ENCODE measurements around the gene SLC37A2.
"Not testable (repeated sequence)": the region's sequence is repeated elsewhere in the genome, so short reads cannot be mapped to it uniquely, and the experiment has no call there.

- not testable (repeated sequence) for TF ChIP-seq CTCF, POLR2A (IDR thresholded peaks at IDR 0.05)
Measured at GRCh38 chr11:125090151-125090550, 27.0 kb downstream of the SLC37A2 start.
